GM21723 (cell line): Measurements from ENCODE around the gene PRCC.

ENCODE experiments used
- ATAC-seq: cut with Tn5 transposase; IDR thresholded peaks from one replicate; pipeline ENCODE4 v1.9.1; 2021; ENCODE audit warnings: mild to moderate bottlenecking, moderate library complexity; ENCODE audit not compliant: unreplicated experiment

PRCC gene

DNA sequence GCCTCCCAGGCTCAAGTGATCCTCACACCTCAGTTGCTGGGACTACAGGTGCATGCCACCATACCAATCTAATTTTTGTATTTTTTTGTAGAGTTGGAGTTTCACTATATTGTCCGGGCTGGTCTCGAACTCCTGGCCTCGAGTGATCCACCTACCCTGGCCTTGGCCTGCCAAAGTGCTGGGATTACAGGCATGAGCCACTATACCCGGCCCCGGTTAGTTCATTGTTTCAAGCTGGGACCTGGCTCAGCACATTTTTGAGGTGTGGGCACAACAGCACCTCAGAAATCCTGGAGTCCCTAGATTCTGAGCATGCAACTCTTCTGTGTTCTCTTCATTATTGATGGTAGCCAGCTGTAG lies 28.0 kb downstream of the PRCC start:
- no peak for ATAC-seq

- no peak for ATAC-seq
Measured at GRCh38 chr1:156795787-156796186, 28.5 kb downstream of the PRCC start.

DNA sequence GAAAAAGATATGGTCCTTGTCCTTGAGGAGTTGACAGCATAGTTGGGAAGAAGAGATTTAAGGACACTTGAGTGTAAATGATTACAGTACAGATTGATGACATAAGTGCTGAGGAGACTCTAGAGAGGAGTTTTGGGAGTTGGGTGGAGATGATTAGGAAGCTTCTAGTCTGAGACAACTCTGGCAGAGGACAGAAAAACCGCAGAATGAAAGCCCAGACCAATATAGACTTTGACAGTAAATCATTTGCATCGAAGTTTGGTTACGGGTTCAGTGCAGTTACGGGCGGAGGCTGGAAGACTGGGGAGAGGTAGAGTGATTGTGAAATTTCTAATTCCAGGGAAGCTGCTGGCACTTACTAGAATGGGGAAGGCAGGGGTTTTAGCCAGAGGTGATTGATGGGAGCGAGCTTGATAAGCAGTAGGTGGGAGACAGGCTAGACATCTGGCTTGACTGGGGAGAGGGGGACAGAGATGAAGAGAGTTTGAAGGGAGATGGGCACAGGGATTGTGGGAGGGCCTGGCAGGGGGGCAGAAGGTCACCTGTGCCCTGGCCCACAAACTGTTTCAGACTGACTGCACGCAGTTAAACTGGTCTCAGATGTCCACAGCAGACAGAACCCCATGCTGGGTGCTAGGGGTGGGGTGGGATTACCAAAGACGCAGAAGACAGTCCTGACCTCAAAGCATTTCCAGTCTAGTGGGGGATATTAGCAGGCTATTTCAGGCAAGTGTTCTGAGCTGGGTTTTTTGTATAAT lies 29.2 kb downstream of the PRCC start:
- no peak for ATAC-seq

GRCh38 chr1:156797212-156797871 lies 30.0 kb downstream of the PRCC start:
- peak; percentile 52 for ATAC-seq

- ATAC-seq: no peak
Measured at GRCh38 chr1:156801409-156802121, 34.2 kb downstream of the PRCC start.

DNA sequence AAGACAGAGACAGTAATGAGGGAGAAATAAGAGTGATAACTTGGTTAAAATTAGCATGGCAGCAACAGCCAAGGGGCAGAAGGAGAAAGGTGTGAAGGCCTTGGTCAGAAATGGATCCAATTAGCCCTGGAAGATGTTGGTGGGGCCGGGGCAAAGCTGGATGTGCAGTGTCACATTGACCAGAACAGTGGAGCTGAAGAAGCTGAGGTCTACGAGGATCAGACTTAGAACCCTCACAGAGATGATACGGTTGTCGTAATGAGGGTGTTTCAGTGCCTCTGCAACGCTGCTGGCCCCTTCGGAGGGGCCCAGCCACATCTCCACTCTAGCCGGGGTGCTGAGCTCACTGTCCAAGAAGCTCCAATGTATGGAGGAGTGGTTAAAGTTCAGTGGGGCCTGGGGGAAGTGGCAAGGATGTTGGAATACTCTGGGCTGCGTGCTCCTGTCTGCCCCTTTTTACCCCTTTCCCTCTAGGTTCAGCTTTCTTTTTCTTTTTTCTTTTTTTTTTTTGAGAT lies 35.1 kb downstream of the PRCC start:
- no peak for ATAC-seq

- ATAC-seq: no peak
Measured at GRCh38 chr1:156803086-156803851, 35.9 kb downstream of the PRCC start.

DNA sequence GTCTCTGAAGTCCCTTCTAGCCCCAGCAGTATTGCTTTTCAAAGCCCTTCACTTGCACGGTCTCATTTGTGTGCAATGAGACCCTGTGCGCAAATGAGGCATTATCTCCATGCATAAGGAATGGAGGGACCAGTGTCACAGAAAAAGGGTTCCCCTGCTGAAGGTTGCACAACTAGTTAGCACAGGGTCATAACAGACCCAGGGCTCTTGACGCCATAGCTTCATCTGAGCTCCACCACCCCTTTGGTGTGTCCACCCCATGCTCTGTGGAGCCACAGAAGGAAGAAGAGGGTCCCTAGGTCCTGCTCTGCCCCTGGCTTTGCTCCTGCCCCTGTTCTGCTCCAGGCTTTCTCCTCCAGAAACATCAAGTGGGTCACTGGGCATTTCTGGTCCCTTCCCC lies 36.7 kb downstream of the PRCC start:
- ATAC-seq: no peak

DNA sequence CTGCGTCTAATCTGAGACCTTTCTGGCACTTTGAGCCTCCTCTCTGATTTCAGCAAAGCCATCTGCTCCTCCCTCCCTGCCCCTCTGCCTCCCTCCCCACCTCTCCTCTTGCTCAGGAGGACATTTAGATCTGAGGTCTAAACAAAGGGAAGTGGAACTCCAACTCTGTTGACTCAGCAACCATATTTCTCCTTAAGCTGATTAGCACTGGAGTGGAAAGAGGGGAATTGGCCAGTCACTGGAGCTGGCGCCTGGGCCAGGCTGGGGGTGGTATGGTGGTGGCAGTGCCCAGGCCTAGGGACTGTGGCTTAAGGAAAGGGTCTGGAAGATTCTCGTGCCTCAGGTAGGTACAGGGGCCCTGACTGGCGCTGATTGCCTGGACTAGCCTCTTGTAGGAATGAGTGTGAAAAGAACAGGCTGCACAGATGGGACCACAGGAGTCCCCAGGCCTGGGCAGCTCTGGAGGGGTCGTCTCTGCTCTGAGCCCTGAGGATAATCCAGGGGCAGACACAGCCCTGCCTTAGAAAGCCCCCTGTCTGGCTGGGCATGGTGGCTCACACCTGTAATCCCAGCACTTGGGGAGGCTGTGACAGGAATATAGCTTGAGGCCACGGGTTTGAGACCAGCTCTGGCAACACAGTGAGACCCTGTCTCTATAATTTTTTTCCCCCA lies 37.4 kb downstream of the PRCC start:
- ATAC-seq: no peak

DNA sequence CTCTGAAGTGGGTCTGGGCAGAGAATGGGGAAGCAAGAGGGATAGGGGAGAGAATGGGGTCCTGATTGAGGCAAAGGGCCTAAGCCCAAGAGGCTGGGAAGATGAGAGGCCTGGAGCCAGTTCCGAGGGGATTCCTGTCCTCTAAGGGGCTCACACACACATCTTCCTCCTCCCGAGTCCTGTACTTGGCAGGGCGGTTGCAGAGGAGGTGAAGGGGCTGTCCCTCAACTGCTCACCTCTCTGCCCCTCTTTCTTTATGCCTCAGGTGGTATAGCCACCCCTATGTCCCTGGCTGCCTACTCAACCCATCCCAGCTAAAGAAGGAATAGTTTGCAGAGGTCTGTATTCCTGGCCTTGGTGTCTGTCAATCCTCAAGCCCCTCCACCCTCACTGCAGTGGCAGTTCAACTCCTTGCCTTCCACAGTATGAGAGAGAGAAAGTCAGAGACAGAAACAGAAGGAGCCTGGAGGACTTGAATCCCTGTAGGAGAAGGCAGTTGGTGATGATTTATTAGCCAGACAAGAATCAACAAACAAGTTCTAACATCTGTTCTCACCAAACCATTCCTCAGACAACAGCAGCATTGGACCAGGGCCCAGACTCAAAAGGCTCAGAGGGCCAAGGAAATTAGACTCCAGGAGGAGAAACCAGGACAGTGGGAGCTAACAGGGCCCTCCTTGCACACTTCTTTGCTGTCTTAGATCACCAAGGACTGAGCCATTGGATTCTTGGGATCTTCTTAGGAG lies 38.6 kb downstream of the PRCC start:
- no peak for ATAC-seq

- no peak for ATAC-seq
Measured at GRCh38 chr1:156806512-156807440, 39.4 kb downstream of the PRCC start.

DNA sequence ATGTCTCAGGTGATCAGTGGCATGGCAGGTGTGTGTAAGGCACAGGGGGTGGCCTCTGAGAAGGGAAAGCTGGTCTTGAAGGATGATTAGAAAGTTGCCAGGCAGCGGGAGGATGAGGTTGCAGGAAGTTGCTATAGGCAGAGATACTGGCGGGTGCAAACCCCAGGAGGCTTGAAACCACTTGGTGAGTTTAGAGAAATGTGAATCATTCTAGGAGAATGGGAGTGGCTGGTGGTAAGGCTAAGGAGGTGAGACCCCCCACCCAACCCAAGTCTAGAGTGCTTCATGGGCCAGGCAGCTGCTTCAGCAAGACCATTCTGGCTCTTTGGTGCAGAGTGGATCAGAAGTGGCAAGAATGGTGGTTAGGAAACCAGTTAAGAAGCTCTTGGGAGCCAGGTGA lies 40.3 kb downstream of the PRCC start:
- no peak for ATAC-seq

DNA sequence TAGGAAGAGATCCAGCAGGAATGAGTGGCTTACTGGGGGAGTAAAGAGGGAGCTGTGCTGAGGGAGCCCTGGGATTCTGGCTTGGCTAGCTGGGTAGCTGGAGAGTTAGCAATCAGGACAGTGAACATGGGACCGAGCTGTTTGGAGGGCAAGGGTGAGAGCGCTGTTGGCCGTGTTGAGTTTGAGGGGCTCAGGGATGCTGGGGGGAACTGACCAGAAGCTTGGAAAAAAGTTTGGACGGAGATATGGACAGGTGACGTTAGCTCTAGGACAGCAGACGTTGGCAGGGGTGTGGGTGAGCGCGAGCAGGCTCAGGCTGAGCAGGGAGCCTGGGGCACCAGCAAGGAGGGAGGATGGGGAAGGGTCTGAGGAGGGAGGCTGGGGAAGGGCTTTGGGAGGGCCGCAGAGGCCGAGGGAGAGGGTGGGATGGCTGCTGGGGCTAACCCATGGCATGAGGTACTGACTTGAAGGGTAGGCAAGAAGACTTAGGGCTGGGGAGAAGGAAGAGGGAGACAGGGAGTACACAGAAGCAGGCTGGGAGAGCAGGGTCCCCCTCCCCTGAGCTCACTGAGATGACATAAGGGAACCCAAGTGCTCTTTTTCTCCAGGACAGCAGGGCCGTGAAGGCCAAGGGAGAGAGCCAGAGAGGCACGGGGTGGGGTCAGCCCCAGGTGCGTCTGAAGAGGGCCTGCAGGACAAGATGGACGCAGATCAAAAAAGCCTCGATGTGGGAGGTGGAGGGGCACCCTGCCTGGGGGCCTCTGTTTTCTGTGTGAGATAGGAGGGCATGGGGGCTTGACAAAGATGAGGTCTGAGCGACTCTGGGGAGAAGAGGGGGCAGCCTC lies 41.1 kb downstream of the PRCC start:
- ATAC-seq: no peak

DNA sequence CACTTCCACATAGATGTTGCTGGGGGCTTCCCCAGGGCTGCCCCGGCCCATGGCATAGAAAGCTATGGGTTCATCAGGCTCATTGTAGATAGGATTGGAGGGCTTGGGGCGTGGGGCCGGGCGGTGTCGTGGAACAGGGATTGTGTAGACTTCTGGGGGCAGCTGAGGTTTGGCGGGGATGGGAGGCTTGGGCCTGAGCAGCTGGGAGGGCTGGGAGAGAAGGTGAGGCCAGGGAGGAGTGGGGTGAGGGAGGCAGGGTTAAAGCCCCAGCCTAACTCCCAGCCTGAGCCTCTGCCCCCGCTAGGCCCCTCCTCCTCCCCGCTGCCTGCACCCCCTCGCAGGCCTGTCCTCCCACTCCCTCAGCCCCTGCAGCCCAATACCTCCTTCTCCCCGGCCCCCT lies 41.9 kb downstream of the PRCC start:
- no peak for ATAC-seq

DNA sequence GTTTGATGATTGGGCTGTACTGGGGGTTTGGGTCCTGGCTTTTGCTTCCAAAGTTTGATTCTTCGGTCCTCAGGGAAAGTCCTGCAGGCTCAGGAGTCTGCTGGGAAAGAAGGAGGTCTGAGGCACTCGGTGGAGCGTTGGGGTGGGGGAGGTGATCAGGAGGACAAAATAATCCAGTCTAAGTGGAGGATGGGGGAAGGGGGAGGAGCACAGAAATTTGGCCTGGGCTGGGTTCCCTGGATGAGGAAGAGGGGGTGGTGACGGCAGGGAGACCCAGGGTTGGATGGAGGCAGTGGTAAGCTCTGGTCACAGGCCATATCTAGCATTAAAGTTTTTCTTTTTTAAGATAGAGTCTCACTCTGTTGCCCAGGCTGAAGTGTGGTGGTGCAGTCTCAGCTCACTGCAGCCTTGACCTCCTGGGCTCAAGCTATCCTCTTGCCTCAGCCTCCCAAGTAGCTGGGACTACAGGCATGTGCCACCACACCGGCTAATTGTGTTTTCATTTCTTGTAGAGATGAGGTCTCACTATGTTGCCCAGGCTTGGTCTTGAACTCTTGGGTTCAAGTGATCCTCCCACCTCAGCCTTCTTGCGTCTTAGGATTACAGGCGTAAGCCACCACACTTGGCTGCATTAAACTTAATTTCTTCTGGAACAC lies 42.5 kb downstream of the PRCC start:
- no peak for ATAC-seq

DNA sequence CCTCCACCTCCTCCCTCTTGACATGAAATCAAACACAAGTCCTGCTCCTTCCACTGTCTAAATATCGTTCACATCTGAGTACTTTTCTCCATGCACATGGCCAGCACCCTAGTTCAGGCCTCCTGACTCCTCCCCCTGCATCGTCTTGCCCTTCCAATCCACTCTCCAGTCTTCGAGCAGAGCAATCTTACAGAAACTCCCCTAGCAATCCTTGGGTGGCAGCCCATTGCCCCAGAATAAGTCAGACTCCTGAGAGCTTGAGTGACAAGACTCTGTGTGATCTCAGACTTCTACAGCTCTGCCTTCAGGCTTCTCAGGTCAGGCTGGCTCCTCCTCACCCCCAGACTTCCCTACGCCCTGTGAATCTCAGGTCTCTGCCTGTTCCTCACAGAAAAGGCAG lies 43.8 kb downstream of the PRCC start:
- no peak for ATAC-seq

DNA sequence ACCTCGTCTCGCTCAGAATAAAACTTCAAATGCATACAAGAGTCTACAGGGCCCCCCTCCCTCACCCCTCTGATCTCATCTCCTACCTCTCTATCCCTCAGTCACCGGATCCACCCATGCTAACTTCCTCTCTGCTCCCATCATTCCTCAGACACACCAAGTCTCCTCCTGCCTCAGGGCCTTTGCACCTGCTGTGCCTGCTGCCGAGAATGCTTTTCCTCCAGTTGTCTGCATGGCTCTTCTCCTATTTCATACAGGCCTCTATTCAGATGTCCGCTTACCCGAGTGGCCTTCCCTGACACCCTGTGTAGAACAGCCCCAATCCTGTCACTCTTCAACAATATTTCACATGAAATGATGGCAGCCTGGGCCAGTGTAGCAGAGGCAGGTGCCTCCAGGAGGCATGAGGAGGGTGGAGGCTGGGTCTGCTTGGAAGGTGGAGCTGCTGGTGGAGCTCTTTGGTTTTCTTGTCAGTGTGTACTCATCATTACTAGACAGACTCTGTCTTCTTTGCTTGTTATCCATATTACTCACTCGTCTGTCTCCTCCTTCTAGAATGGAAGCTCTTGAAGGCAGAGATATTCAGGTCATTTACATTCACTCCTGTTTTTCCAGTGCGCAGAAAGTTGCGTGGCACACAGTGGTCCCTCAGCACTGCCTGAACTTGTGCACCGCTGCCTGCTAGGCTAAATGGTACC lies 45.1 kb downstream of the PRCC start:
- no peak for ATAC-seq
